HepG2 (cell line): ENCODE data around the gene PANK2. TPM values are rescaled to one million over a fixed set of nuclear protein-coding genes. Genes with fewer than 3 reads are reported as not detected.

Experiments used
- KDM3A ChIP-seq: IDR thresholded peaks from 2 replicates; pipeline ENCODE4 v1.6.1; 2018; ENCODE audit warnings: low read depth, missing compliant biosample characterization
- MEF2D ChIP-seq: sonication (generic); formaldehyde crosslinking; IDR thresholded peaks from 2 replicates; pipeline ENCODE4 v1.5.1; 2020; ENCODE audit warnings: mild to moderate bottlenecking, missing genetic modification reagents
- MXI1 ChIP-seq: IDR thresholded peaks from 3 replicates; pipeline ENCODE4 v1.6.1; 2012; ENCODE audit warnings: low read depth, low read length, inconsistent platforms, borderline replicate concordance
- NFKB2 ChIP-seq: sonication (generic); formaldehyde crosslinking; IDR thresholded peaks from 2 replicates; pipeline ENCODE4 v1.4.0; 2020; ENCODE audit warnings: missing genetic modification reagents, borderline replicate concordance
- RARA ChIP-seq: IDR thresholded peaks from 2 replicates; pipeline ENCODE4 v1.6.1; 2016; ENCODE audit warnings: missing genetic modification reagents, missing compliant biosample characterization
- RBFOX2 ChIP-seq: fragments of 200-400 bp; formaldehyde crosslinking; IDR thresholded peaks from 2 replicates; pipeline ENCODE4 v1.6.1; 2017; ENCODE audit warnings: low read depth, mild to moderate bottlenecking, low read length
- RFXANK ChIP-seq: IDR thresholded peaks from 2 replicates; pipeline ENCODE4 v1.6.1; 2016
- ZBTB42 ChIP-seq: sonication (generic); formaldehyde crosslinking; IDR thresholded peaks from 2 replicates; pipeline ENCODE4 v1.5.0; 2020; ENCODE audit warnings: mild to moderate bottlenecking, missing genetic modification reagents
- ZFP62 ChIP-seq: sonication (generic); formaldehyde crosslinking; IDR thresholded peaks from 2 replicates; pipeline ENCODE4 v1.4.0; 2020; ENCODE audit warnings: missing genetic modification reagents
- ZNF3 ChIP-seq: IDR thresholded peaks from 2 replicates; pipeline ENCODE4 v1.7.0; 2017; ENCODE audit warnings: inconsistent platforms
- ZNF33A ChIP-seq: sonication (generic); formaldehyde crosslinking; IDR thresholded peaks from 2 replicates; pipeline ENCODE4 v1.5.1; 2020; ENCODE audit warnings: missing genetic modification reagents, mild to moderate bottlenecking, moderate library complexity, borderline replicate concordance
- ZNF619 ChIP-seq: sonication (generic); formaldehyde crosslinking; IDR thresholded peaks from 2 replicates; pipeline ENCODE4 v1.4.0; 2020; ENCODE audit warnings: mild to moderate bottlenecking, missing genetic modification reagents
- polyA plus RNA-seq, 8 experiments: library from polyadenylated mRNA; depleted of rRNA in 3 of 8; stranded (reverse) in 7 of 8; unstranded in 1 of 8; fragments of >200 nt; fragmentation: Illumina TruSeq in 4 of 8; extraction: Trizol in 4 of 8; gene quantifications; 2 replicates each; pipeline versions ENCODE4 v1.2.1 to v1.2.3, GENCODE V29; 2011 to 2016; ENCODE audit warnings: low read depth in 4 of 8, missing spikeins in 1 of 8, mixed read lengths in 1 of 8; ENCODE audit not compliant: insufficient read depth in 1 of 8
- total RNA-seq, 5 experiments: library from RNA; depleted of rRNA; stranded (reverse); fragments of >200 nt; fragmentation: Illumina TruSeq; extraction: Trizol; gene quantifications; 2 replicates each; pipeline ENCODE4 v1.2.3, GENCODE V29; 2016; ENCODE audit warnings: low read depth in 1 of 5
- TF ChIP-seq, protein P1 (sequence below): sonication (generic); formaldehyde crosslinking; IDR thresholded peaks from 2 replicates; pipeline ENCODE4 v1.4.0; 2020; ENCODE audit warnings: missing genetic modification reagents, borderline replicate concordance
- TF ChIP-seq, protein P2 (sequence below): sonication (generic); formaldehyde crosslinking; IDR thresholded peaks from 2 replicates; pipeline ENCODE4 v1.8.1; 2023; ENCODE audit warnings: mild to moderate bottlenecking, moderate library complexity, missing genetic modification reagents
- TF ChIP-seq, protein P3 (sequence below): IDR thresholded peaks from 2 replicates; pipeline ENCODE4 v1.6.1; 2016; ENCODE audit warnings: mild to moderate bottlenecking
- TF ChIP-seq, protein P4 (sequence below): sonication (generic); formaldehyde crosslinking; IDR thresholded peaks from 2 replicates; pipeline ENCODE4 v1.8.0; 2022; ENCODE audit warnings: mild to moderate bottlenecking, missing genetic modification reagents
- TF ChIP-seq, protein P5 (sequence below): sonication (generic); formaldehyde crosslinking; IDR thresholded peaks from 2 replicates; pipeline ENCODE4 v1.9.0; 2021; ENCODE audit warnings: missing genetic modification reagents, borderline replicate concordance

PANK2 gene
- total and polyA plus RNA-seq, 2 of the 13 experiments (the other 11 are each of a cell fraction or from before 2014, with no cell fraction given): 39.2 to 123 TPM

DNA sequence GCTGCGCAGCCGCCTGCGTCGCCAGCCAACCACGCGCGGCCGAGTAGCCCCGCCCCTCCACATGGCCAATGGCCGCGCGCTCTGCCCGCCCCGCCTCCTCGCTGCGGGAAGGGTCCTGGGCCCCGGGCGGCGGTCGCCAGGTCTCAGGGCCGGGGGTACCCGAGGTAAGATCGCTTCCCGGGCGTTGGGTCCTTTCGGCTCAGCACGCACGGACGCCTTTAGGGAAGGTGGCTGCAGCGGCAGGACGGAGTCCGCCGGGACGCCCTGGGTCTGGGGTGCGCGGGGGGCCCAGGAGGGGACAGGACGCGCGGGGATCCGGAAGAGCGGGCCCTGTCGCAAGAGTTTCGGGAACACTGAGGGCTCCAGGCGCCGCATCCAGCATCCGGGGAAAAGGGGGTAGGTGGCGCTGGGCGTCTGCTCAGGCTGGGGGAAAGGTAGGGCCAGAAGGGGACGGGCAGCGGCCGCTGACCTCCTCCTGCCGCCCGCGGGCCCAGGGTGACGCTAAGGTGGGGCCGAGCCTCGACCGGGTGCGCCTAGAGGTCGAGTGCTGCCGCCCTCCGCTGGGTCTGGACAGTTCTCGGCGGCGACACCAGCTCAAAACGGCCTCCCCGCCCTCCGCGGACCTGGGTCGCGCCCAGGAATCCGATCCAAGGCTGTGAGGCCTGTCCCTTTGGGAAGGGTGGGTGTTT lies 42.3 kb upstream of the PANK2 start, which contains the start of gene MAVS (continued):
- TF ChIP-seq, protein P1, sequence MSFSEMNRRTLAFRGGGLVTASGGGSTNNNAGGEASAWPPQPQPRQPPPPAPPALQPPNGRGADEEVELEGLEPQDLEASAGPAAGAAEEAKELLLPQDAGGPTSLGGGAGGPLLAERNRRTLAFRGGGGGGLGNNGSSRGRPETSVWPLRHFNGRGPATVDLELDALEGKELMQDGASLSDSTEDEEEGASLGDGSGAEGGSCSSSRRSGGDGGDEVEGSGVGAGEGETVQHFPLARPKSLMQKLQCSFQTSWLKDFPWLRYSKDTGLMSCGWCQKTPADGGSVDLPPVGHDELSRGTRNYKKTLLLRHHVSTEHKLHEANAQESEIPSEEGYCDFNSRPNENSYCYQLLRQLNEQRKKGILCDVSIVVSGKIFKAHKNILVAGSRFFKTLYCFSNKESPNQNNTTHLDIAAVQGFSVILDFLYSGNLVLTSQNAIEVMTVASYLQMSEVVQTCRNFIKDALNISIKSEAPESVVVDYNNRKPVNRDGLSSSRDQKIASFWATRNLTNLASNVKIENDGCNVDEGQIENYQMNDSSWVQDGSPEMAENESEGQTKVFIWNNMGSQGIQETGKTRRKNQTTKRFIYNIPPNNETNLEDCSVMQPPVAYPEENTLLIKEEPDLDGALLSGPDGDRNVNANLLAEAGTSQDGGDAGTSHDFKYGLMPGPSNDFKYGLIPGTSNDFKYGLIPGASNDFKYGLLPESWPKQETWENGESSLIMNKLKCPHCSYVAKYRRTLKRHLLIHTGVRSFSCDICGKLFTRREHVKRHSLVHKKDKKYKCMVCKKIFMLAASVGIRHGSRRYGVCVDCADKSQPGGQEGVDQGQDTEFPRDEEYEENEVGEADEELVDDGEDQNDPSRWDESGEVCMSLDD (CRISPR knock-in tag): peak; percentile 82; the same call in 1 of the 2 replicates
- peak; percentile 95; the same call in 1 of the 2 replicates for TF ChIP-seq NFKB2 (CRISPR knock-in tag)
- peak; percentile 74; the same call in 1 of the 2 replicates for TF ChIP-seq MEF2D
- TF ChIP-seq, protein P2, sequence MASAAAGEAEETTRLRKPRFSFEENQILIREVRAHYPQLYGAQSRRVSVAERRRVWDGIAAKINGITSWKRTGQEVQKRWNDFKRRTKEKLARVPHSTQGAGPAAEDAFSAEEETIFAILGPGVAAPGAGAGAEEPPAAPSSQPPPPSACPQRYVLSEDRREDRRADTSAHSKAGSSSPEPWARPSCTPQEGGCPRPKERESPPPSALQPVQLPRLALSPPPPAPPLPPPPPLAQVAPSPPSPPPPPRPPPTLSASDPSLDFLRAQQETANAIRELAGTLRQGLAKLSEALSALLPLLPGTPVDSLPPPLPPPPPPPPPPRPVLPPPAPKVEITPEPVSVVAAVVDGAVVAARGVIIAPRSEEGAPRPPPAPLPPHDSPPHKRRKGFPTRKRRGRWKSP (CRISPR knock-in tag): peak; percentile 73; the same call in 1 of the 2 replicates
- TF ChIP-seq KDM3A: peak; percentile 63; the same call in 1 of the 2 replicates
- TF ChIP-seq, protein P3, sequence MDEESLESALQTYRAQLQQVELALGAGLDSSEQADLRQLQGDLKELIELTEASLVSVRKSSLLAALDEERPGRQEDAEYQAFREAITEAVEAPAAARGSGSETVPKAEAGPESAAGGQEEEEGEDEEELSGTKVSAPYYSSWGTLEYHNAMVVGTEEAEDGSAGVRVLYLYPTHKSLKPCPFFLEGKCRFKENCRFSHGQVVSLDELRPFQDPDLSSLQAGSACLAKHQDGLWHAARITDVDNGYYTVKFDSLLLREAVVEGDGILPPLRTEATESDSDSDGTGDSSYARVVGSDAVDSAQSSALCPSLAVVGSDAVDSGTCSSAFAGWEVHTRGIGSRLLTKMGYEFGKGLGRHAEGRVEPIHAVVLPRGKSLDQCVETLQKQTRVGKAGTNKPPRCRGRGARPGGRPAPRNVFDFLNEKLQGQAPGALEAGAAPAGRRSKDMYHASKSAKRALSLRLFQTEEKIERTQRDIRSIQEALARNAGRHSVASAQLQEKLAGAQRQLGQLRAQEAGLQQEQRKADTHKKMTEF: peak; percentile 99
- peak; percentile 85; the same call in 1 of the 2 replicates for TF ChIP-seq RFXANK (CRISPR knock-in tag)
- no peak for TF ChIP-seq ZFP62
- TF ChIP-seq ZNF33A (CRISPR knock-in tag): peak; percentile 74; the same call in 1 of the 2 replicates
- TF ChIP-seq, protein P4, sequence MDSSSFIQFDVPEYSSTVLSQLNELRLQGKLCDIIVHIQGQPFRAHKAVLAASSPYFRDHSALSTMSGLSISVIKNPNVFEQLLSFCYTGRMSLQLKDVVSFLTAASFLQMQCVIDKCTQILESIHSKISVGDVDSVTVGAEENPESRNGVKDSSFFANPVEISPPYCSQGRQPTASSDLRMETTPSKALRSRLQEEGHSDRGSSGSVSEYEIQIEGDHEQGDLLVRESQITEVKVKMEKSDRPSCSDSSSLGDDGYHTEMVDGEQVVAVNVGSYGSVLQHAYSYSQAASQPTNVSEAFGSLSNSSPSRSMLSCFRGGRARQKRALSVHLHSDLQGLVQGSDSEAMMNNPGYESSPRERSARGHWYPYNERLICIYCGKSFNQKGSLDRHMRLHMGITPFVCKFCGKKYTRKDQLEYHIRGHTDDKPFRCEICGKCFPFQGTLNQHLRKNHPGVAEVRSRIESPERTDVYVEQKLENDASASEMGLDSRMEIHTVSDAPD (CRISPR knock-in tag): peak; percentile 60; the same call in 1 of the 2 replicates
- TF ChIP-seq, protein P5, sequence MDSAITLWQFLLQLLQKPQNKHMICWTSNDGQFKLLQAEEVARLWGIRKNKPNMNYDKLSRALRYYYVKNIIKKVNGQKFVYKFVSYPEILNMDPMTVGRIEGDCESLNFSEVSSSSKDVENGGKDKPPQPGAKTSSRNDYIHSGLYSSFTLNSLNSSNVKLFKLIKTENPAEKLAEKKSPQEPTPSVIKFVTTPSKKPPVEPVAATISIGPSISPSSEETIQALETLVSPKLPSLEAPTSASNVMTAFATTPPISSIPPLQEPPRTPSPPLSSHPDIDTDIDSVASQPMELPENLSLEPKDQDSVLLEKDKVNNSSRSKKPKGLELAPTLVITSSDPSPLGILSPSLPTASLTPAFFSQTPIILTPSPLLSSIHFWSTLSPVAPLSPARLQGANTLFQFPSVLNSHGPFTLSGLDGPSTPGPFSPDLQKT (CRISPR knock-in tag): 0 out of 2 replicates have a peak, but pooled peaks have one; percentile 10
- TF ChIP-seq MXI1: peak; percentile 78
- peak; percentile 93 for TF ChIP-seq ZBTB42 (CRISPR knock-in tag)
- peak; percentile 100 for TF ChIP-seq RBFOX2
- TF ChIP-seq ZNF3: peak; percentile 73; the same call in 1 of the 2 replicates
- peak; percentile 21; the same call in 1 of the 2 replicates for TF ChIP-seq ZNF619
- peak; percentile 39; the same call in 1 of the 2 replicates for TF ChIP-seq RARA (CRISPR knock-in tag)
